ENCODE measurements around the gene TSFM. TPM values are rescaled to one million over a fixed set of nuclear protein-coding genes. Genes with fewer than 3 reads are reported as not detected.

The TSFM gene
- total and polyA plus RNA-seq, 4 donors, result 30.7 to 46.8 (median 36.5) TPM

DNA sequence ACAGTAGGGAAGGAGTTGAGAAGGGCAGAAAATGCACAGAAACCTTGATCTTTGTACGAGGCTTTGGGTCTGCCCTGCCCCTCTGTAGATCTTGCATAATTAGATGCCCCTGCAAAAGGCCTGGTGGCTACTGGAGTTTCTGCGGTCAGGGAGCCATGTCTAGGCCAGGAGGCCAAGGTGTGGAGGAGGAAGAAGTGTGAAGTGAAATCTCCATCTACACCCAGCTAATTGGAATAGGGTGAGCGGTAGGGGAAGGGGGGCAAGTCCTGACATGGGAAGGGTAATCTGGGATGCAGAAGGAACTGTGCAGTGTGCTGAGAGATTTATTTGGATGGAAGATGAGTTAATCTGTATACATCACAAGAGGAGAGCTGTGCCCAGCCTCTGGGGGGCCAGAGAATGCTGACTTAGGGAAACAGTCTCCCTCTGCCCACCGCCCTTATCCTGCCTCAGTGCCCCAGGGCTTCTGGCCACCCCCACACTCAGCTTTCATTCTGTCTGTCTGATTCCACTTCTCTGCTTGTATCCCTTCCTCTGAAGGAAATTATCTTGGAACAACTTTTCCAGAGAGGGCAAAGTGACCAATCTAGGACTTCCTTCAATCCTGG is 21.1 kb upstream of the TSFM start:
- H3K9me3 ChIP-seq (ENCODE audit: control insufficient read depth, insufficient read depth, low read length), result no peaks in the 10 kb centered on the region
- WGBS (ENCODE audit: insufficient coverage), result 87% methylated on average over 3 of the region's 4 CpGs
- H3K27me3 ChIP-seq (ENCODE audit: control insufficient read depth, insufficient read depth, low read length), result peaks cover 38% of the 10 kb centered on the region

DNA sequence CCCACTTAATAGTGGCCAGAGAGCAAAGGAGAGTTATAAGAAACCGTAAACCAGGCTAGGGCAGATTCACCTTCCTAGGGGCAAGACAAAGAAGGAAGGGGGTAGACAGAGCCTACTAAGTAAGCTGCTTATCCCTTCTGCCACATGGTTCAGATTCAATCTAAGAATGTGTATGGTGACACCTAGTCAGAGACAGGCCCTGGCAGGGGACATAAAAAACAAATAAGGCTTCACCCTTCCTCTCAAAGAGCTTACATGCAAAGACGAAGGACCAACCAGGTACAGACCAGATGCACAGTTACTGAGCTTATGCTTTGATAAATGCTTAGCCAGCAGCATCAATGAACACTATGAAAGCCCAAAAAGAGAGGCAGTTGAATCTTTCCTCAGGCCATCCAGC is 20.1 kb upstream of the TSFM start:
- WGBS (ENCODE audit: insufficient coverage), result 100% methylated on average over 2 of the region's 2 CpGs
- H3K9me3 ChIP-seq (ENCODE audit: control insufficient read depth, insufficient read depth, low read length), result no peaks in the 10 kb centered on the region
- H3K4me3 ChIP-seq (ENCODE audit: low read depth, low read length), result no peak overlapping the region
- no peak for DNase-seq (ENCODE audit: low read depth in 4 of 6, low spot score in 6 of 6)
- peaks cover 28% of the 10 kb centered on the region for H3K4me1 ChIP-seq (ENCODE audit: control insufficient read depth, insufficient read depth, low read length)
- H3K27me3 ChIP-seq (ENCODE audit: control insufficient read depth, insufficient read depth, low read length), result peaks cover 47% of the 10 kb centered on the region
- no peak overlapping the region for H3K27ac ChIP-seq (ENCODE audit: low read depth, low read length)
- H3K36me3 ChIP-seq (ENCODE audit: control insufficient read depth, insufficient read depth, low read length), result peaks cover 28% of the 10 kb centered on the region

More for the DNA sequence above, 21.1 kb upstream of the TSFM start:
- no peak for DNase-seq (ENCODE audit: low read depth in 4 of 6, low spot score in 6 of 6)
- peaks cover 25% of the 10 kb centered on the region for H3K4me1 ChIP-seq (ENCODE audit: control insufficient read depth, insufficient read depth, low read length)
- no peak overlapping the region for H3K27ac ChIP-seq (ENCODE audit: low read depth, low read length)
- peaks cover 37% of the 10 kb centered on the region for H3K36me3 ChIP-seq (ENCODE audit: control insufficient read depth, insufficient read depth, low read length)
- no peak overlapping the region for H3K4me3 ChIP-seq (ENCODE audit: low read depth, low read length)

DNA sequence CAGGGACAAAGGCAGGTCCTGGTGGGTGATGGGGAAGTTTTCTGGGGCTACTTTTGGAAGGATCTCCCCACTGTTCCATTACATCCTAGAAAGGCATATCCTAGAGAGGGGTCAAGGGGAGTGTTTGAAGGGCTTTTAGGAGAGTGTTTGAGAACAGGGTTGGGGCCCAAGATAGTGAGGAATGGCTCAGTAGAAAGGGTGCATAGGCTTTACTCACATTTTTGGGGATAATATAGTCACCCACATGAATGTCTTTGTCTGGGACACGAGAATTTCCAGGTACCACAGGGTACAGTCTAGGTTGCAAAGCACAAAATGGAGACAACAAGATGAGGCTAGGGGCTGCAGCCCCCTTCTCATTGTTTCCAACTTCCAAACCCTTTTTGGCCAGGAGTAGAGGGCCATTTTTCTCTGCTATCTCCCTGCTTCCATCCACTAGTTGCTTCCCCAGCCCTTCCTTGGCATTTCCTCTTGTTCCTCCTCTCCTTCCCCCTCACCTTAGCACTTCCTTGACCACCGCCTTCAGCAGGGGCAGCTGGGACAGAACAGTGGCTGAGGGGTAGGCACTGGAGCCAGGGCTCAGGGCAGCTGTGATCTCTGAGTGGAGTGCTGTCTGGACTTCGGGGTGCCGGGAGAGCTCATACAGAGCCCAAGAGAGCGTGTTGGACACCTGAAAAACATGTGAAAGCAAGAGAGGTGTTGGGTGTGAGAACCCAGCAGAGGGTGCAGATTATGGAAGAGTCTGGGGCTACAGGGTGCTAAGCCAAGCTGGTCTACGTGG is 18.5 kb upstream of the TSFM start:
- Histone ChIP-seq H3K4me3 (ENCODE audit: low read depth, low read length) (no peak overlapping the region), H3K27ac (ENCODE audit: low read depth, low read length) (no peak overlapping the region), H3K27me3 (ENCODE audit: control insufficient read depth, insufficient read depth, low read length) (peaks cover 53% of the 10 kb centered on the region), H3K4me1 (ENCODE audit: control insufficient read depth, insufficient read depth, low read length) (peaks cover 28% of the 10 kb centered on the region), H3K9me3 (ENCODE audit: control insufficient read depth, insufficient read depth, low read length) (no peaks in the 10 kb centered on the region), H3K36me3 (ENCODE audit: control insufficient read depth, insufficient read depth, low read length) (peaks cover 16% of the 10 kb centered on the region)
- WGBS (ENCODE audit: insufficient coverage), result 75% methylated on average over 4 of the region's 6 CpGs
- no peak for DNase-seq (ENCODE audit: low read depth in 4 of 6, low spot score in 6 of 6)

DNA sequence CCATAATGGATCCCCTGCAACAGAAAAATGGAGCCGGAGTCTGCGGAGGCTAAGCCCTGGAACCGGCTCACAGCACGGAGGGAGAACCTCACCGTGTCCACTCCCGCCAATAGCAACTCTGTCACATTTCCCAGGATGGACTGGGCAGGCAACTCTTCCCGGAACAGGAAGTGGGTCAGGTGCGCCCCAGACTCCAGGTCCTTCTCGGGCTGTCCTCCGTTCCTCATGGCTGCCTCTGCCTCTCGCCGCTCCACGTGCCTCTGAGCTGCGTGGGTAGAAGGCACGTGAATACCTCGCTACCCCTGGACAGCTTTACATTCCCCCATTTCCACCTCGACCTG is 18.0 kb upstream of the TSFM start:
- H3K27ac ChIP-seq (ENCODE audit: low read depth, low read length), result no peak overlapping the region

DNA sequence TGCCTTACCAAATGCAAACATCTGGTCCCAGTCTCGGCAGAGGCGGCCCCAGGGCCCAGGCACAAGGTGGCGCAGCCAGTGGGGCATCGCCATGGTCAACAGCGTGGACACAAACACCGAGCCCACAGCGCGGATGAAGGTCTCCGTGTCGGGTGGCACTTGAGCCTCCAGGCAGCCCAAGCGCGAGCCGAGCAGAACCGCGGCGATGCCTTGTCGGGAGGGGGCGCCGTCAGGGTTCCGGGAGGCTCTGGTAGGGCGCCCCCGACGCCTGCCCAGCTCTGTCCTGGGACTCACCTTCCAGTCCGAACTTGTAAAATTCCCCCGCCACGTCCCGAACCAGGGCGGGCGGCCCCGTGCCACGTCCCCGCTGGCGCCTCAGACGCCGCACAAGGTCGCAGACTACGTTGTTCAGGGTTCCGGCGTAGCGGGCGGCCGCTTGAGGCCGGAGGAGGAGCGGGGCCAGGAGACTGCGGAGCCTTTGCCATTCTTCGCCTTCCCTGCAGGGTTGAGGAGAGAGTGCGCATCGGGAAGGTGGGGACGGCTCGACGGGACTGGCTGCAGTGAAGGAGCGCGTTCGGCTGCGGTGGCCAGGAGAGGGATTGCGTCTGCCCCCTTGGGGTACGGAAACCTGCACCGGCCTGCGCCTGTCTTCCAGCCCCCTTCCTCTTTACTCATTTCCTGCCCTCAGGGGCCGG is 17.4 kb upstream of the TSFM start:
- Histone ChIP-seq H3K4me1 (ENCODE audit: control insufficient read depth, insufficient read depth, low read length) (peaks cover 28% of the 10 kb centered on the region), H3K27me3 (ENCODE audit: control insufficient read depth, insufficient read depth, low read length) (peaks cover 53% of the 10 kb centered on the region), H3K9me3 (ENCODE audit: control insufficient read depth, insufficient read depth, low read length) (no peaks in the 10 kb centered on the region), H3K36me3 (ENCODE audit: control insufficient read depth, insufficient read depth, low read length) (peaks cover 19% of the 10 kb centered on the region), H3K27ac (ENCODE audit: low read depth, low read length) (no peak overlapping the region), H3K4me3 (ENCODE audit: low read depth, low read length) (no peak overlapping the region)
- 4% methylated on average over 60 of the region's 60 CpGs for whole genome bisulfite sequencing (ENCODE audit: insufficient coverage)
- no peak for DNase-seq (ENCODE audit: low read depth in 4 of 6, low spot score in 6 of 6)

More for the DNA sequence above, 18.0 kb upstream of the TSFM start:
- WGBS (ENCODE audit: insufficient coverage), result 19% methylated on average over 17 of the region's 17 CpGs
- H3K9me3 ChIP-seq (ENCODE audit: control insufficient read depth, insufficient read depth, low read length), result no peaks in the 10 kb centered on the region
- no peak overlapping the region for H3K4me3 ChIP-seq (ENCODE audit: low read depth, low read length)
- DNase-seq (ENCODE audit: low read depth in 4 of 6, low spot score in 6 of 6), result no peak
- peaks cover 53% of the 10 kb centered on the region for H3K27me3 ChIP-seq (ENCODE audit: control insufficient read depth, insufficient read depth, low read length)
- peaks cover 17% of the 10 kb centered on the region for H3K36me3 ChIP-seq (ENCODE audit: control insufficient read depth, insufficient read depth, low read length)
- H3K4me1 ChIP-seq (ENCODE audit: control insufficient read depth, insufficient read depth, low read length), result peaks cover 28% of the 10 kb centered on the region

DNA sequence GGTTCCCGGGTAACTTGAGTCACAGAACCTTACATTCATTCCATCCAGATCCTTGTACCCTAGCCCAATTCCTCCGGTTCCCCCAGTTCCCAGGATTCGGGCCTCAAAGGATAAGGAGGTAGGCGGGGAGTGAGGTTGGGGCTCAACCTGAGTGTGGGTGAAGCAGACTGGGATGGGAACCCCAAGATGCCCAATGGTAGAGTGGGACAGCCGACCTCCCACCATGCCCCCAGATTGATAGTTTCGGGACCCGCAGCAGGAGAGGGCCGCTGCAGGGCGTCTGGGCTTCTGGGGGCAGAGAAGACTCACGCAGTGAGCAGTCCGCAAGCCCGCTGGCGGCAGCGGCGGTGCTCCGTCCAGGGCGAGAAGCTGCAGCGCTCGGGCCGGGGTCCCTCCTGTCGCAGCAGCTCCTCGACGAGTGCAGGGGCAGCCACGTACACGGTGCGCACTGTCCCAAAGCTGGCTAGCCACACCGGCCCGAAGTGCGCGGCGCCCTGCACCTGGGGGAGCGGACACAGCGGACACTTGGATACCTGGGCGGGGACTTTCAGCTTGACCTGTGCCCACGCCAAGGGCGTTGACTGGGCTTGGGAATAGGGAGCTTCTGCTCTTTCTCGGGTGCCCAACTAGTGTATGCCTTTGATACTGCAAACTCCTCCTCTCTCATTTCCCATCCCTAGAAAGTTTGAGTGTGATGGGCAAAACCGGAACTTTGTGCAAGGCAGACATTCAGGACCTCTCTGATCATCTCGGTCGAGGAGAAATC is 16.7 kb upstream of the TSFM start:
- H3K4me3 ChIP-seq (ENCODE audit: low read depth, low read length), result no peak overlapping the region
- DNase-seq (ENCODE audit: low read depth in 4 of 6, low spot score in 6 of 6), result no peak
- 4% methylated on average over 35 of the region's 40 CpGs for WGBS (ENCODE audit: insufficient coverage)
- no peak overlapping the region for H3K27ac ChIP-seq (ENCODE audit: low read depth, low read length)
- no peaks in the 10 kb centered on the region for H3K9me3 ChIP-seq (ENCODE audit: control insufficient read depth, insufficient read depth, low read length)
- peaks cover 53% of the 10 kb centered on the region for H3K27me3 ChIP-seq (ENCODE audit: control insufficient read depth, insufficient read depth, low read length)
- H3K4me1 ChIP-seq (ENCODE audit: control insufficient read depth, insufficient read depth, low read length), result peaks cover 28% of the 10 kb centered on the region
- H3K36me3 ChIP-seq (ENCODE audit: control insufficient read depth, insufficient read depth, low read length), result peaks cover 15% of the 10 kb centered on the region

DNA sequence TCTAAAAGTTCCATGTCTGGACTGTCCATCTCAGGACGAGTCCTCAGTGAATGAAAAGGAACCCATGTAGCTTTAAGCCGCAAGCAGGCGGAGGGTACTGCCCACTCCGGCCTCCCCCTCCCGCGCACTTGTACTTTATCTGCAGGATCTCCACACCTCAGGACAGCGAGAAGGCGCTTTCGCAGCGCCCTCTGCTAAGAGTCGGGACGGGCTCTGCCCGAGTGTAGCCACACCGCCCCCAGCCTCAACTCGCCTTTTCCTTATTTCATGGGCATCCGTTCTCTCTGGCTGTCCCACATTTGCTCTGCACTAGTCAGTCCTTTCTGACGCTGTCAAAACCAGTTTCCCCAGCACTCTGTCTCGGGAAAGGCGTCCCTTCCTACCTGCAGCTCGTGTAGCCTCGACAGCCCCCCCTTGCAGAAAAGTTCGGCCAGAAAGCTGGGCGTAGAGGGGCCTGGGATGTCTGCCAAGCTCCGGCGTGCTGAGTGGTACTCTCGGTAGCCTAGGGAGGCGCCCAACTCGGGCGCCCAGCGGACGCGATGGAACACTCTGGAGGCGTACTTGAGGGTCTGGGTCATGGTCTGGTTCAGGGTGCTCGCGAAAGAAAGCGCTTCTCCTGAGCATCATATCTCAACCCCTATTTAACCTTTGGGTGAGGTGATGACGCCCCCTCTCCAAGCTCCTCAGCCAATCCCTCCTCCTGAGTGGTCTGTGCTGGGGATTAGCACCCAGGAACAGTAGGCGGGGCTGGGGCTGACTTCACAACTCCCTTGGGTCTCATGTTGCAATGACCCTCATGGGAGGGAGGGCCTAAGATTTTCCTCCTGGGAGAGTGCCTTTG is 15.9 kb upstream of the TSFM start, which contains the start of gene CYP27B1:
TSS of gene CYP27B1 (minus strand) at position 615 of the 841 bp plus-strand sequence. CDS start at position 578, 37 bp downstream.
- H3K4me1 ChIP-seq (ENCODE audit: control insufficient read depth, insufficient read depth, low read length), result peaks cover 33% of the 10 kb centered on the region
- peaks cover 10% of the 10 kb centered on the region for H3K36me3 ChIP-seq (ENCODE audit: control insufficient read depth, insufficient read depth, low read length)
- DNase-seq (ENCODE audit: low read depth in 4 of 6, low spot score in 6 of 6), result no peak
- H3K27ac ChIP-seq (ENCODE audit: low read depth, low read length), result no peak within 1 kb of the TSS
- no peaks in the 10 kb centered on the region for H3K9me3 ChIP-seq (ENCODE audit: control insufficient read depth, insufficient read depth, low read length)
- WGBS (ENCODE audit: insufficient coverage), result 1% methylated on average over 33 of the region's 38 CpGs
- no peak within 1 kb of the TSS for H3K4me3 ChIP-seq (ENCODE audit: low read depth, low read length)
- H3K27me3 ChIP-seq (ENCODE audit: control insufficient read depth, insufficient read depth, low read length), result peaks cover 53% of the 10 kb centered on the region

DNA sequence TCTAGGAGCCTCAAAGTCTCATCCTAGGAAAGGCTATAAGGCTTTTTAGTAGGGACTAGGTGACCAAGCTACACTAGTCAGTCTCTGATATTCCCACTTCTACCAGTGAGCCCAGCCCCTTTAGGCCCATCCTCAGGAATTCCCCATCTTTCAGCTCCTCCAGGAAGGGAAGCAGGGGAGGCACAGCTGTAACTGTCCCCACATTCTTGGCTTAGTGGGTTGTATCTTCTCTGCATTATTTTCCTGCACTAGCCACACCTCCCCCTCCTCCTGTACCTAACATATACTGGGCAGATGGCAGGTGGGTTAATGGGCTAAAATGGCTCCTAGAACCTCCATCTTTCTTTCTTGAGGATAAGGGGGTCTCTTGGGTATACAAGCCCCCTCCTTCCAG is 15.3 kb upstream of the TSFM start:
- no peak overlapping the region for H3K27ac ChIP-seq (ENCODE audit: low read depth, low read length)
- H3K27me3 ChIP-seq (ENCODE audit: control insufficient read depth, insufficient read depth, low read length), result peaks cover 53% of the 10 kb centered on the region
- no peaks in the 10 kb centered on the region for H3K9me3 ChIP-seq (ENCODE audit: control insufficient read depth, insufficient read depth, low read length)
- H3K4me1 ChIP-seq (ENCODE audit: control insufficient read depth, insufficient read depth, low read length), result peaks cover 35% of the 10 kb centered on the region
- peaks cover 7% of the 10 kb centered on the region for H3K36me3 ChIP-seq (ENCODE audit: control insufficient read depth, insufficient read depth, low read length)
- no peak for DNase-seq (ENCODE audit: low read depth in 4 of 6, low spot score in 6 of 6)
- H3K4me3 ChIP-seq (ENCODE audit: low read depth, low read length), result no peak overlapping the region

DNA sequence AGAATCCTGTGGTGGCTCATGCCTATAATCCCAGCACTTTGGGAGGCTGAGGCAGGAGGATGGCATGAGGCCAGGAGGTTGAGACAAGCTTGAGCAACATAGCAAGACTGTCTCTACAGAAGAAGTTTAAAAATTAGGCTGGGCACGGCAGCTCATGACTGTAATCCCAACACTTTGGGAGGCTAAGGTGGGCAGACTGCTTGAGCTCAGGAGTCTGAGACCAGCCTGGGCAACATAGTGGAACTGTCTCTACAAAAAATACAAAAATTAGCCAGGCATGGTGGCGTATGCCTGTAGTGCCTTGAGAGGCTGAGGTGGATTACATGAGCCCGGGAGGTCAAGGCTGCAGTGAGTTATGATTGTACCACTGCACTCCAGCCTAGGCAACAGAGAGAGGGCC is 14.7 kb upstream of the TSFM start:
- Histone ChIP-seq H3K4me3 (ENCODE audit: low read depth, low read length) (no peak overlapping the region), H3K27ac (ENCODE audit: low read depth, low read length) (no peak overlapping the region), H3K9me3 (ENCODE audit: control insufficient read depth, insufficient read depth, low read length) (no peaks in the 10 kb centered on the region), H3K4me1 (ENCODE audit: control insufficient read depth, insufficient read depth, low read length) (peaks cover 38% of the 10 kb centered on the region), H3K36me3 (ENCODE audit: control insufficient read depth, insufficient read depth, low read length) (peaks cover 7% of the 10 kb centered on the region), H3K27me3 (ENCODE audit: control insufficient read depth, insufficient read depth, low read length) (peaks cover 51% of the 10 kb centered on the region)
- no peak for DNase-seq (ENCODE audit: low read depth in 4 of 6, low spot score in 6 of 6)
- 100% methylated on average over 2 of the region's 3 CpGs for WGBS (ENCODE audit: insufficient coverage)

All from spinal cord (tissue), 10 donors.